GM12865 (cell line): ENCODE results near the gene ADORA3.
A peak's percentile ranks its signal among the peaks of the same experiment; 100 is the strongest.

ENCODE experiments used
- DNase-seq: peaks from one replicate; pipeline ENCODE4 v3.0.0; 2010; ENCODE audit warnings: low read depth
- H3K4me3 ChIP-seq: 2 replicates; pipeline ENCODE4 v1.5.1; 2011; ENCODE audit warnings: mild to moderate bottlenecking, low read depth, low read length, control low read depth
- TF ChIP-seq, protein P1 (sequence below): IDR thresholded peaks from 2 replicates; pipeline ENCODE4 v1.5.1; 2011; ENCODE audit warnings: low read length, control low read depth, low read depth, inconsistent platforms; ENCODE audit not compliant: insufficient read depth; ENCODE audit errors: missing control alignments

The ADORA3 gene

GRCh38 chr1:111507411-111508201 lies 4.2 kb upstream of the ADORA3 start:
- TF ChIP-seq, protein P1, sequence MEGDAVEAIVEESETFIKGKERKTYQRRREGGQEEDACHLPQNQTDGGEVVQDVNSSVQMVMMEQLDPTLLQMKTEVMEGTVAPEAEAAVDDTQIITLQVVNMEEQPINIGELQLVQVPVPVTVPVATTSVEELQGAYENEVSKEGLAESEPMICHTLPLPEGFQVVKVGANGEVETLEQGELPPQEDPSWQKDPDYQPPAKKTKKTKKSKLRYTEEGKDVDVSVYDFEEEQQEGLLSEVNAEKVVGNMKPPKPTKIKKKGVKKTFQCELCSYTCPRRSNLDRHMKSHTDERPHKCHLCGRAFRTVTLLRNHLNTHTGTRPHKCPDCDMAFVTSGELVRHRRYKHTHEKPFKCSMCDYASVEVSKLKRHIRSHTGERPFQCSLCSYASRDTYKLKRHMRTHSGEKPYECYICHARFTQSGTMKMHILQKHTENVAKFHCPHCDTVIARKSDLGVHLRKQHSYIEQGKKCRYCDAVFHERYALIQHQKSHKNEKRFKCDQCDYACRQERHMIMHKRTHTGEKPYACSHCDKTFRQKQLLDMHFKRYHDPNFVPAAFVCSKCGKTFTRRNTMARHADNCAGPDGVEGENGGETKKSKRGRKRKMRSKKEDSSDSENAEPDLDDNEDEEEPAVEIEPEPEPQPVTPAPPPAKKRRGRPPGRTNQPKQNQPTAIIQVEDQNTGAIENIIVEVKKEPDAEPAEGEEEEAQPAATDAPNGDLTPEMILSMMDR = peak; percentile 36
- peak; percentile 93 for DNase-seq
- peak overlapping the region; percentile 58 for H3K4me3 ChIP-seq

- peak overlapping the region; percentile 33 for H3K4me3 ChIP-seq
- DNase-seq = peak; percentile 27
- TF ChIP-seq, protein P1 = no peak
Measured at GRCh38 chr1:111506561-111506960, 3.1 kb upstream of the ADORA3 start.

- peak; percentile 83 for DNase-seq
- peak overlapping the region; percentile 33 for H3K4me3 ChIP-seq
- TF ChIP-seq, protein P1 = no peak
Measured at GRCh38 chr1:111505641-111506119, 2.2 kb upstream of the ADORA3 start.

GRCh38 chr1:111504097-111504496 lies 664 bp upstream of the ADORA3 start:
- DNase-seq = no peak
- TF ChIP-seq, protein P1 = no peak

GRCh38 chr1:111501645-111502044 lies 1.8 kb downstream of the ADORA3 start:
- H3K4me3 ChIP-seq = no peak overlapping the region
- TF ChIP-seq, protein P1 = no peak
- DNase-seq = no peak

More at GRCh38 chr1:111504097-111504496, 664 bp upstream of the ADORA3 start:
- H3K4me3 ChIP-seq = no peak overlapping the region

DNA sequence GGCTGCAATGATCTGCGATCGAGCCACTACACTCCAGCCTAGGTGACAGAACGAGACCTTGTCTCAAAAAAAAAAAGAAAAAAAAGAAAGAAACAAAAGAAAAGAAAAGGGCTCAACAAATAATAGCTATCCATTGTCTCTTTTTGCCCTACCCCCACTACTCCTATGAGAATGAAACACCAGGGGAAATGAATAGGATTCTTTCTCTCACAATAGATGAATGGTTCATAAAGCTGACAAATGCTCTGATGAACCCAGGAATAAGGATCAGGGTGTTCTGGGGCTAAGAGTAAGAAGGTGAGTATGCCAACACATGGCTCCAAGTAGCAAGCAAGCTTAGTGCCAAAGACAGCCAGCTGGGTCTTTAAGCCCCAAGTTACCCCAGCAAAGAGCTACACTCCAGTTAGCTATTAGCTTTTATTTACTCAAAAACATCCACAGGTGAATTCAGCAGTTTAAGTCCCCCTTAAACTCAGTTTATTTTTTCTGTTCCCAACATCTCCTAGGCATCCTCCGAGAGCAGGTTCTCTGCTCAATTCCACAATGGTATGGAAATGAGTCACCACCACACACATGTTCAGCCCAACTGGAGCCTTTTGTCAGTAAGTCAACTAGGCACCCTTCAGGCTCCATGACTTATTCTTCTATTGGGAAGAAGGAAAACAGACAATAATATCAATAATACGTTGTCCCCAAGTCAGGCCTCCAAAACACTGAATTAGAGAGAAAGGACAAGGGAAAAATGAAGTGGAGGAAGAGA lies 4.2 kb downstream of the ADORA3 start:
- DNase-seq = no peak
- TF ChIP-seq, protein P1 = no peak

More for the DNA sequence above, 4.2 kb downstream of the ADORA3 start:
- H3K4me3 ChIP-seq = no peak overlapping the region
